ENCODE data around the gene RCAN3.
A peak's percentile ranks its signal among the peaks of the same experiment; 100 is the strongest.

RCAN3 gene

DNA sequence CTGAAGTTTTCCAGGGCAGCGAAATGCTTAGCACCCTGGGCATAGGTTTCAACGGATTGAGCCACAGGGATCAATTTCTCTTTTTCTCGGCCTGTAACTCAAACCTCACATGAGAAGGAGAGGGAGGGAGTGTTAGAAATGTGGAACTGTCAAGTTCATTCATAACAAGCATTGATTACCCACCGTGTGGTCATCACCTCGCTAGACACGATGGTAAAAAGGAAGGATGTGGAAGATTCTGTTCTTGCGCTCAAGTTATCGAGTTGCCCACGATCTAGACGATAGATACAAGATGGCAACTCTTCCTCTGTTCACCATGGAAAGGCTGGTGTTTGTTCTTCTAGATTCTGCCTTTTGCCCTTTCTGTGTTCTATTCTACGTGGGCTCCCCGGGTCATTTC, 4.0 kb upstream of the RCAN3 start:
- TF ChIP-seq, protein P1, sequence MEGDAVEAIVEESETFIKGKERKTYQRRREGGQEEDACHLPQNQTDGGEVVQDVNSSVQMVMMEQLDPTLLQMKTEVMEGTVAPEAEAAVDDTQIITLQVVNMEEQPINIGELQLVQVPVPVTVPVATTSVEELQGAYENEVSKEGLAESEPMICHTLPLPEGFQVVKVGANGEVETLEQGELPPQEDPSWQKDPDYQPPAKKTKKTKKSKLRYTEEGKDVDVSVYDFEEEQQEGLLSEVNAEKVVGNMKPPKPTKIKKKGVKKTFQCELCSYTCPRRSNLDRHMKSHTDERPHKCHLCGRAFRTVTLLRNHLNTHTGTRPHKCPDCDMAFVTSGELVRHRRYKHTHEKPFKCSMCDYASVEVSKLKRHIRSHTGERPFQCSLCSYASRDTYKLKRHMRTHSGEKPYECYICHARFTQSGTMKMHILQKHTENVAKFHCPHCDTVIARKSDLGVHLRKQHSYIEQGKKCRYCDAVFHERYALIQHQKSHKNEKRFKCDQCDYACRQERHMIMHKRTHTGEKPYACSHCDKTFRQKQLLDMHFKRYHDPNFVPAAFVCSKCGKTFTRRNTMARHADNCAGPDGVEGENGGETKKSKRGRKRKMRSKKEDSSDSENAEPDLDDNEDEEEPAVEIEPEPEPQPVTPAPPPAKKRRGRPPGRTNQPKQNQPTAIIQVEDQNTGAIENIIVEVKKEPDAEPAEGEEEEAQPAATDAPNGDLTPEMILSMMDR (conservative IDR thresholded peaks at IDR 0.05): no peak
- H3K27ac ChIP-seq: no peak overlapping the region

DNA sequence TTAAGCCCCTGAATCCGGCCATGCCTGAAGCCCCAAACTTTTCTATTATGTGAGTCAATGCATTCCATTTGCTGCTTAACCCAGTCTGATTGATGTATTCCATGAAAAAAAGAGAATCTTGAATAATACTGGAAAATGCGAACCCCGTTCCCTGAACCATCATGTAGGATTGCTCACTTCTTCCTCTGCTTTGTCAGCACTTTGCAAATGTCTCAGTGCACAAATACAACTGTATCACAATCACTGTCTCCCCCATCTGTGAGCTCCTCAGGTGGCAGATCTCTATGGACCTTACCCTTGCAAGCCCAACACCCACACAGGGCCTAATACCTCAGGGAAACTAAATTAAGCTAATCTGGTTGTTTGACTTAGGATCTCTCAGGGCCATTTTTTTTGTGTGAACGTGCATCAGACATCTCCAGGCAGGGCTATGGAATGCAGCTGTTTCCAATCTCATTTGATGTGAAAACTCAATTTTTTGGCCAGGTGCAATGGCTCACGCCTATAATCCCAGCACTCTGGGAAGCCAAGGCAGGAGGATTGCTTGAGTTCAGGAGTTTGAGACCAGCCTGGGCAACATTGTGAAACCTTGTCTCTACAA, 2.1 kb upstream of the RCAN3 start:
- H3K27ac ChIP-seq: peak overlapping the region; percentile 94
- TF ChIP-seq, protein P1 (conservative IDR thresholded peaks at IDR 0.05): no peak

DNA sequence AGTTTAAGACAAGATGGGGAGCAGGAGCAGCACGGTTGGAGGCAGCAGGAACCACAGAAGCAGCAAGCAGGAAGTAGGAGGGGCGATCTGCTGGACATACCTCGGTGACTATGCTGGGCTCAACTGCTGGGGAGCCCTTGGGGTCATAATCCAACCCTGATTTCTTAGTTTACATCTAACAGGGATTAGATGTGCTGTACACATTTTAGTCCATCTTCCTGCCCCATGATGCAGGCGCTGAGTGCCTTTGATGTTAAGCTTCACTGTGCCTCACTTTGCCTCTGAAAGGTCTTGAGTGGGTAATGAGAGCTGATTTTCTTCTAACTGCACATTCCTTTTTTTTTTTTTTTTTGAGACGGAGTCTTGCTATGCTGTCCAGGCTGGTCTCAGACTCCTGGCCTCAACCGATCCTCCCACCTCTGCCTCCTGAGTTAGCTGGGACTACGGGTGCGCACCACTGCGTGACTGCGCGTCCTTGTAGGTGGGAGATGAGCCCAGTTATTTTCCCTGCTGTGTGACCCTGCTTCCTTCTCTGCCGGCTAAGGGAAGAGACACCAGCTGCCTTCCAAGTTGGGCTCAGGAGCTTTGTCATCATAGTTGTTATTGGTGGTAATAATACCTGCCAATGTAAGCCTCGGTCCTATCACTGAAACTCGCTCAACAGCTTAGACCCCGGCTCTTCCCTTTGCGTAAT, 1.1 kb upstream of the RCAN3 start:
- TF ChIP-seq, protein P1 (conservative IDR thresholded peaks at IDR 0.05): no peak
- H3K27ac ChIP-seq: peak overlapping the region; percentile 94

DNA sequence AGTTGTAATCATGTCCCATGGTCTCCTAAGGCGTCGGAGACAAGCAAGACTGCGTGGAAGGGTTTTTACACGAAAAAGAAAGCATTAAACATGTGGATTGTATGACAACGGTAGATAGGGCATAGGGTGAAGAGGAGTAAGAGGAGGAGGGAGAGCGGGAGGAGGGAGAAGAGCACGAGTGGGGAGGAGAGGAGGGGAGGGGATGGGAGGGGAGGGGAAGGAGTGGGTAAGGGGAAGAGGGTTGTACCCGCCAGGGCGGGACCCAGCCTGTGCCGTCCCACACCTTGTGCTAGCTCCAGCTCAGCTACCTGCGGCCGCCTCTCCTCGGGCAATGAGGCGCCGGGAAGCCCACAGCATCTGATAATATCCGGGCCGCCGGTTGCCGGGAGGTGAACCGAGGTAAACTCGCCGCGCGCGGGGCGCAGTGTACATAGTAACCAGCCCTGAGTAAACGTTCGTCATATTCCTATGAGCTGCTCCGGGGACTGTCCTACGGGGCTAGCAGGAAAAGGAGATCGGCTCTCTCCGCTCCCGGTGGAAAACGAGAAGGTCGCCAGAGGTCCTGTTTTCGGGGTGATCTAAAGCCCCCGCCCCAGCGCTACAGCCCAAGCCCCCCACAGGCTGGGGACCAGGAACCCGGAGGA, 449 bp upstream of the RCAN3 start:
- H3K27ac ChIP-seq: peak overlapping the region; percentile 94
- TF ChIP-seq, protein P1 (conservative IDR thresholded peaks at IDR 0.05): no peak

DNA sequence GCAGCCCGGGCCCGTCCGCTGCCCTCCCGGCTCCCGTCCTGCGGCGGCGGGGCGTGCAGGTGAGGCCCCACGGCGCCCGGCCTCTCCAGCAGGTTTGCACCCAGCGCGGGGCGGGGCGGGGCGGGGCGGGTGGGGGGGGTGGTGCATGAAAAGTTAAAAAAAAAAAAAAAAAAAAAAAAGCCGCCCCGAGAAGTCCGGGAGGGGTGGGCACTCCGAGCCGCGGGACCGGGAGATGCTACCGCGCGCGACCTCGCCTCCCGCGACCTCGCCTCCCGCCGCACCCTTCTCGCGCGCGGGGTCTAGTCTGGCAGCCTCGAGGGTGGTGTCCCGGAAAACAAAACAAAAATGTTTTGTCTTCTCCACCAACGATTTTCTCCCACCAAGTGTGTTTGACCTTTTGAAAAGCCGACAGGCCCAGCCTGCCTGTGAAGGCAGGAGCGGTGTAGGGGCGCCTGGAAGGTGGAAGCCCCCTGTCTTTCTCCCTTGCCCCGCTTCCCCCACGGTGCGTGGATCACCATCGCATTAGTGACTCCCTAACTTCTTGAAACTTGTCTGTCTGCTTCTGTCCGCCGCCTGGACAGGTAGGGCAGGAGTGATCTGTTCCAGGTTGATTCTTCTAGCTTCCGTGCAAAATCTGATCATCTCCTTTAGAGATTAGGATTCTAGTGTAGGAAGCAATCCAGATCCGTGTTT, 569 bp downstream of the RCAN3 start:
- H3K27ac ChIP-seq: peak overlapping the region; percentile 94

DNA sequence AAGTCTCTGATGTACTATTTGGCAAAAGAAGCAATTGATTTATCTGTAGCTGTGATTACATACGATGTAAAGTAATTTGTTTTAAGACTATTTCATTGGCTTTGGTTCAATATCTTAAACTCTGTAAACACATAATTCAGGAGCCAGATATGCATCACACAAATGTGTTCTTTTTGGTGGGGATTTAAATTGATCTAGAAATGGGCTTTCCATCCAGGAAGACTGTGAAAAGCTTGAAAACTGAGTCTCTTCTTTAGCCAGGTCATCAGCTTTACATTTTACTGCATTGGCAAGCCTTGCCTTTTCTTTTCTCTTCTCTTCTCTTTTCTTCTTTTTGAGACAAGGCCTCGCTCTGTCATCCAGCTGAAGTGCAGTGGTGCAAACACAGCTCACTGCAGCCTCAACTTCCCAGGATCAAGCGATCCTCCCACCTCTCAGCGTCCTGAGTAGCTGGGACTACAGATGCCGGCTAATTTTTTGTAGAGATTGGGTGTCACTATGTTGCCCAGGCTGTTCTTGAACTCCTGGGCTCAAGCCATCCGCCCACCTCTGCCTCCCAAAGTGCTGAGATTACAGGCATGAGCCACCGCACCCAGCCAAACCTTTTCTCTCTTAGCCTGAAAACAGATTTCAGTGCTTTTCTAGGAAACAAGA, 1.4 kb downstream of the RCAN3 start:
- TF ChIP-seq, protein P1 (conservative IDR thresholded peaks at IDR 0.05): no peak
- H3K27ac ChIP-seq: peak overlapping the region; percentile 94

More for the DNA sequence above, 569 bp downstream of the RCAN3 start:
- TF ChIP-seq, protein P1 (conservative IDR thresholded peaks at IDR 0.05): no peak

Measured in VCaP (cell line).